ENCODE measurements around the gene OLFM4. TPM values are rescaled to one million over a fixed set of nuclear protein-coding genes. Genes with fewer than 3 reads are reported as not detected.

The OLFM4 gene
- total and polyA plus RNA-seq, 10 of the 15 experiments (the other 5 are each of a cell fraction or from before 2014, with no cell fraction given) = 0.03 to 0.27 (median 0.11) TPM; not detected in 6

DNA sequence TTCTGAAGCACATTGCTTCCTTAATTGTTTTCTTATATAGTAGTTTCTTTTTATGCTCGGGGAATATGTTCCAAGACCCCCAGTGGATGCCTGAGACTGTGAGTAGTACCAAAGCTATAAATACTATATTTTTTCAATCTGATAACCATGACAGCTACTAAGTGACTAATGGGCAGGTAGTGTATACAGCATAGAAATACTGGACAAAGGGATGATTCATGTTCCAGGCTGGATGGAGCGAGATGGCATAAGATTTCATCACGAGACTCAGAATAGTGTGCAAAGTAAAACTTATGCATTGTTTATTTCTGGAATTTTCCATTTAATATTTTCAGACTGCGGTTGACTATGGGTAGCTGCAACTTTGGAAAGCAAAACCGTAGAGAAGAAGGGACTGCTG, 47.9 kb upstream of the OLFM4 start:
- in situ Hi-C loops (cut with MboI) = no loop called here
- TF ChIP-seq, protein P1, sequence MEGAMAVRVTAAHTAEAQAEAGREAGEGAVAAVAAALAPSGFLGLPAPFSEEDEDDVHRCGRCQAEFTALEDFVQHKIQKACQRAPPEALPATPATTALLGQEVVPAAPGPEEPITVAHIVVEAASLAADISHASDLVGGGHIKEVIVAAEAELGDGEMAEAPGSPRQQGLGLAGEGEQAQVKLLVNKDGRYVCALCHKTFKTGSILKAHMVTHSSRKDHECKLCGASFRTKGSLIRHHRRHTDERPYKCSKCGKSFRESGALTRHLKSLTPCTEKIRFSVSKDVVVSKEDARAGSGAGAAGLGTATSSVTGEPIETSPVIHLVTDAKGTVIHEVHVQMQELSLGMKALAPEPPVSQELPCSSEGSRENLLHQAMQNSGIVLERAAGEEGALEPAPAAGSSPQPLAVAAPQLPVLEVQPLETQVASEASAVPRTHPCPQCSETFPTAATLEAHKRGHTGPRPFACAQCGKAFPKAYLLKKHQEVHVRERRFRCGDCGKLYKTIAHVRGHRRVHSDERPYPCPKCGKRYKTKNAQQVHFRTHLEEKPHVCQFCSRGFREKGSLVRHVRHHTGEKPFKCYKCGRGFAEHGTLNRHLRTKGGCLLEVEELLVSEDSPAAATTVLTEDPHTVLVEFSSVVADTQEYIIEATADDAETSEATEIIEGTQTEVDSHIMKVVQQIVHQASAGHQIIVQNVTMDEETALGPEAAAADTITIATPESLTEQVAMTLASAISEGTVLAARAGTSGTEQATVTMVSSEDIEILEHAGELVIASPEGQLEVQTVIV (IDR thresholded peaks at IDR 0.05; ENCODE audit: borderline replicate concordance, partially characterized antibody) = no peak
- no peak for TF ChIP-seq KAT2A (conservative IDR thresholded peaks at IDR 0.05; ENCODE audit: control insufficient read depth, low read depth, low read length)
- no peak for TF ChIP-seq GATAD2B (conservative IDR thresholded peaks at IDR 0.05; ENCODE audit: low read depth)
- TF ChIP-seq PML (IDR thresholded peaks at IDR 0.05; ENCODE audit: low read length) = no peak
- TF ChIP-seq, protein P2, sequence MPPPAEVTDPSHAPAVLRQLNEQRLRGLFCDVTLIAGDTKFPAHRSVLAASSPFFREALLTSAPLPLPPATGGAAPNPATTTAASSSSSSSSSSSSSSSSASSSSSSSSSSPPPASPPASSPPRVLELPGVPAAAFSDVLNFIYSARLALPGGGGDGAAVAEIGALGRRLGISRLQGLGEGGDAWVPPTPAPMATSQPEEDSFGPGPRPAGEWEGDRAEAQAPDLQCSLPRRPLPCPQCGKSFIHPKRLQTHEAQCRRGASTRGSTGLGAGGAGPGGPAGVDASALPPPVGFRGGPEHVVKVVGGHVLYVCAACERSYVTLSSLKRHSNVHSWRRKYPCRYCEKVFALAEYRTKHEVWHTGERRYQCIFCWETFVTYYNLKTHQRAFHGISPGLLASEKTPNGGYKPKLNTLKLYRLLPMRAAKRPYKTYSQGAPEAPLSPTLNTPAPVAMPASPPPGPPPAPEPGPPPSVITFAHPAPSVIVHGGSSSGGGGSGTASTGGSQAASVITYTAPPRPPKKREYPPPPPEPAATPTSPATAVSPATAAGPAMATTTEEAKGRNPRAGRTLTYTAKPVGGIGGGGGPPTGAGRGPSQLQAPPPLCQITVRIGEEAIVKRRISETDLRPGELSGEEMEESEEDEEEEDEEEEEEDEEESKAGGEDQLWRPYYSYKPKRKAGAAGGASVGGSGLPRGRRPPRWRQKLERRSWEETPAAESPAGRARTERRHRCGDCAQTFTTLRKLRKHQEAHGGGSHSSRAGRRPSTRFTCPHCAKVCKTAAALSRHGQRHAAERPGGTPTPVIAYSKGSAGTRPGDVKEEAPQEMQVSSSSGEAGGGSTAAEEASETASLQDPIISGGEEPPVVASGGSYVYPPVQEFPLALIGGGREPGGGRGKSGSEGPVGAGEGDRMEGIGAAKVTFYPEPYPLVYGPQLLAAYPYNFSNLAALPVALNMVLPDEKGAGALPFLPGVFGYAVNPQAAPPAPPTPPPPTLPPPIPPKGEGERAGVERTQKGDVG (CRISPR knock-in tag; IDR thresholded peaks at IDR 0.05) = no peak
- TF ChIP-seq, protein P3, sequence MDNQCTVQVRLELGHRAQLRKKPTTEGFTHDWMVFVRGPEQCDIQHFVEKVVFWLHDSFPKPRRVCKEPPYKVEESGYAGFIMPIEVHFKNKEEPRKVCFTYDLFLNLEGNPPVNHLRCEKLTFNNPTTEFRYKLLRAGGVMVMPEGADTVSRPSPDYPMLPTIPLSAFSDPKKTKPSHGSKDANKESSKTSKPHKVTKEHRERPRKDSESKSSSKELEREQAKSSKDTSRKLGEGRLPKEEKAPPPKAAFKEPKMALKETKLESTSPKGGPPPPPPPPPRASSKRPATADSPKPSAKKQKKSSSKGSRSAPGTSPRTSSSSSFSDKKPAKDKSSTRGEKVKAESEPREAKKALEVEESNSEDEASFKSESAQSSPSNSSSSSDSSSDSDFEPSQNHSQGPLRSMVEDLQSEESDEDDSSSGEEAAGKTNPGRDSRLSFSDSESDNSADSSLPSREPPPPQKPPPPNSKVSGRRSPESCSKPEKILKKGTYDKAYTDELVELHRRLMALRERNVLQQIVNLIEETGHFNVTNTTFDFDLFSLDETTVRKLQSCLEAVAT (IDR thresholded peaks at IDR 0.05) = no peak
- no peak for TF ChIP-seq NFIC (IDR thresholded peaks at IDR 0.05; ENCODE audit: low read depth, low read length)
- TF ChIP-seq SREBF2 (IDR thresholded peaks at IDR 0.05; ENCODE audit: low read length) = no peak
- no peak for TF ChIP-seq EZH2 (IDR thresholded peaks at IDR 0.05; ENCODE audit: borderline replicate concordance, control insufficient read depth, low read depth, low read length)
- TF ChIP-seq, protein P4, sequence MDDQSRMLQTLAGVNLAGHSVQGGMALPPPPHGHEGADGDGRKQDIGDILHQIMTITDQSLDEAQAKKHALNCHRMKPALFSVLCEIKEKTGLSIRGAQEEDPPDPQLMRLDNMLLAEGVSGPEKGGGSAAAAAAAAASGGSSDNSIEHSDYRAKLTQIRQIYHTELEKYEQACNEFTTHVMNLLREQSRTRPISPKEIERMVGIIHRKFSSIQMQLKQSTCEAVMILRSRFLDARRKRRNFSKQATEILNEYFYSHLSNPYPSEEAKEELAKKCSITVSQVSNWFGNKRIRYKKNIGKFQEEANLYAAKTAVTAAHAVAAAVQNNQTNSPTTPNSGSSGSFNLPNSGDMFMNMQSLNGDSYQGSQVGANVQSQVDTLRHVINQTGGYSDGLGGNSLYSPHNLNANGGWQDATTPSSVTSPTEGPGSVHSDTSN (IDR thresholded peaks at IDR 0.05; ENCODE audit: insufficient replicate concordance, low read depth, low read length) = no peak
- no peak for TF ChIP-seq POLR2A (IDR thresholded peaks at IDR 0.05; ENCODE audit: low read depth, low read length)
- H4K20me1 ChIP-seq (ENCODE audit: control insufficient read depth, insufficient read depth) = no peaks in the 10 kb centered on the region
- H3K27me3 ChIP-seq (replicated peaks in 1 of 2; ENCODE audit: control insufficient read depth in 2 of 2, insufficient read depth in 2 of 2, low read length in 1 of 2) = no peaks in the 10 kb centered on the region
- H3K9ac ChIP-seq (ENCODE audit: control insufficient read depth, insufficient read depth, low read length) = no peak overlapping the region
- intact Hi-C loops (cut with micrococcal nuclease; ENCODE audit: unreplicated experiment) = no loop called here
- FAIRE-seq (no peak), ATAC-seq (no peak), DNase-seq (ENCODE audit: low read depth, low spot score) (no peak)
- no peak overlapping the region for H3K27ac ChIP-seq (ENCODE audit: control insufficient read depth, insufficient read depth)
- POLR2A ChIA-PET = no interaction called here
- H3K4me3 ChIP-seq = no peak overlapping the region
- H3K4me1 ChIP-seq (ENCODE audit: control insufficient read depth, insufficient read depth, low read length) = no peaks in the 10 kb centered on the region
- H3K79me2 ChIP-seq (ENCODE audit: control insufficient read depth, insufficient read depth, low read length) = no peaks in the 10 kb centered on the region
- 18% methylated on average over 5 of the region's 5 CpGs for WGBS (ENCODE audit: insufficient coverage, insufficient replicate concordance, low lambda C conversion rate, missing lambda C conversion rate)
- H2AFZ ChIP-seq (ENCODE audit: control insufficient read depth, low read depth, low read length) = no peak overlapping the region
- RAD21 ChIA-PET (ENCODE audit: unreplicated experiment) = no interaction called here
- SMC1A ChIA-PET (ENCODE audit: uncharacterized antibody, unreplicated experiment) = no interaction called here
- H3K4me2 ChIP-seq (ENCODE audit: control insufficient read depth, insufficient read depth) = no peak overlapping the region
- H3K9me3 ChIP-seq (replicated peaks; ENCODE audit: control insufficient read depth, insufficient read depth, low read length) = no peaks in the 10 kb centered on the region
- no TSS peak for BruUV-seq (replicated peaks)
- H3K36me3 ChIP-seq (ENCODE audit: control insufficient read depth in 2 of 2, insufficient read depth in 2 of 2, low read length in 1 of 2) = no peaks in the 10 kb centered on the region
- CTCF ChIA-PET = no interaction called here

Measured in GM12878 (cell line).